HepG2 (cell line): ENCODE results near the gene TPSD1. TPM values are rescaled to one million over a fixed set of nuclear protein-coding genes. Genes with fewer than 3 reads are reported as not detected.

ENCODE experiments used
- CREB3 ChIP-seq: sonication (generic); formaldehyde crosslinking; IDR thresholded peaks from 2 replicates; pipeline ENCODE4 v1.5.0; 2020; ENCODE audit warnings: missing genetic modification reagents
- HNF1A ChIP-seq, 2 experiments: sonication (generic) in 1 of 2; formaldehyde crosslinking in 1 of 2; IDR thresholded peaks; 2 replicates each; pipeline versions ENCODE4 v1.4.0 to v1.6.1; 2016 to 2020; ENCODE audit warnings: borderline replicate concordance in 1 of 2, low read depth in 1 of 2, mild to moderate bottlenecking in 1 of 2, missing genetic modification reagents in 1 of 2
- MBD4 ChIP-seq: IDR thresholded peaks from 2 replicates; pipeline ENCODE4 v1.6.1; 2012; ENCODE audit warnings: low read length, inconsistent platforms, borderline replicate concordance
- PATZ1 ChIP-seq: sonication (generic); formaldehyde crosslinking; IDR thresholded peaks from 2 replicates; pipeline ENCODE4 v1.4.0; 2020; ENCODE audit warnings: missing genetic modification reagents
- PAX8 ChIP-seq: sonication (generic); formaldehyde crosslinking; IDR thresholded peaks from 2 replicates; pipeline ENCODE4 v1.8.0; 2022; ENCODE audit warnings: mild to moderate bottlenecking, missing genetic modification reagents, borderline replicate concordance
- polyA plus RNA-seq, 8 experiments: library from polyadenylated mRNA; depleted of rRNA in 3 of 8; stranded (reverse) in 7 of 8; unstranded in 1 of 8; fragments of >200 nt; fragmentation: Illumina TruSeq in 4 of 8; extraction: Trizol in 4 of 8; gene quantifications; 2 replicates each; pipeline versions ENCODE4 v1.2.1 to v1.2.3, GENCODE V29; 2011 to 2016; ENCODE audit warnings: low read depth in 4 of 8, missing spikeins in 1 of 8, mixed read lengths in 1 of 8; ENCODE audit not compliant: insufficient read depth in 1 of 8
- total RNA-seq, 5 experiments: library from RNA; depleted of rRNA; stranded (reverse); fragments of >200 nt; fragmentation: Illumina TruSeq; extraction: Trizol; gene quantifications; 2 replicates each; pipeline ENCODE4 v1.2.3, GENCODE V29; 2016; ENCODE audit warnings: low read depth in 1 of 5

Gene TPSD1
- total and polyA plus RNA-seq, 2 of the 13 experiments (the other 11 are each of a cell fraction or from before 2014, with no cell fraction given) = not detected

- no peak for TF ChIP-seq HNF1A (IDR thresholded peaks at IDR 0.05; ENCODE audit: low read depth)
- no peak for TF ChIP-seq HNF1A (CRISPR knock-in tag; IDR thresholded peaks at IDR 0.05; ENCODE audit: borderline replicate concordance)
- TF ChIP-seq CREB3 (CRISPR knock-in tag) = no peak
- TF ChIP-seq MBD4 = no peak
- no peak for TF ChIP-seq PAX8
- no peak for TF ChIP-seq PATZ1 (CRISPR knock-in tag)
These were observed 24.2 kb downstream of the TPSD1 start (continued) for GRCh38 chr16:1279945-1280589.
